Measurements from ENCODE around the gene TST. TPM values are rescaled to one million over a fixed set of nuclear protein-coding genes. Genes with fewer than 3 reads are reported as not detected.

The TST gene
- total and polyA plus RNA-seq, 2 donors (not counting 1 experiment from before 2014, with no cell fraction given): 12.7 to 21.6 TPM

- no peaks in the 10 kb centered on the region for H3K9me3 ChIP-seq (ENCODE audit: control insufficient read depth, insufficient read depth, low read depth, low read length)
- no peaks in the 10 kb centered on the region for H4K20me1 ChIP-seq (ENCODE audit: control insufficient read depth, extremely low read depth, insufficient read depth, low read length)
- no peaks in the 10 kb centered on the region for H3K4me1 ChIP-seq (ENCODE audit: control insufficient read depth, extremely low read depth, insufficient read depth, low read length)
- no peak overlapping the region for H3K4me3 ChIP-seq (replicated peaks in 1 of 4; ENCODE audit: control extremely low read depth in 1 of 4, insufficient read depth in 1 of 4, low read depth in 3 of 4, low read length in 4 of 4)
- no peaks in the 10 kb centered on the region for H3K36me3 ChIP-seq (ENCODE audit: control insufficient read depth, insufficient read depth, low read length)
- H3K27me3 ChIP-seq (ENCODE audit: control insufficient read depth, insufficient read depth, low read length): no peaks in the 10 kb centered on the region
- H3K4me2 ChIP-seq (ENCODE audit: extremely low read depth, insufficient read depth, low read length): no peak overlapping the region
- H3K27ac ChIP-seq (ENCODE audit: insufficient read depth, low read length): no peak overlapping the region
- no peak overlapping the region for H2AFZ ChIP-seq (ENCODE audit: low read length)
- DNase-seq (ENCODE audit: low read depth in 2 of 2): no peak
- H3K9ac ChIP-seq (ENCODE audit: insufficient read depth, low read length): no peak overlapping the region
- H3K79me2 ChIP-seq (ENCODE audit: control insufficient read depth, insufficient read depth, low read length): no peaks in the 10 kb centered on the region
- no peak for TF ChIP-seq EZH2 (IDR thresholded peaks at IDR 0.05; ENCODE audit: low read length, missing control alignments)
- TF ChIP-seq CTCF (conservative IDR thresholded peaks at IDR 0.05 in 1 of 2, IDR thresholded peaks at IDR 0.05 in 1 of 2; ENCODE audit: low read depth in 1 of 2, low read length in 2 of 2): no peak
Observed at GRCh38 chr22:36965696-36966095, 53.6 kb downstream of the TST start.

- Histone ChIP-seq H3K4me1 (ENCODE audit: control insufficient read depth, extremely low read depth, insufficient read depth, low read length) (no peaks in the 10 kb centered on the region), H3K27ac (ENCODE audit: insufficient read depth, low read length) (no peak overlapping the region), H3K9ac (ENCODE audit: insufficient read depth, low read length) (no peak overlapping the region), H3K27me3 (ENCODE audit: control insufficient read depth, insufficient read depth, low read length) (no peaks in the 10 kb centered on the region), H3K79me2 (ENCODE audit: control insufficient read depth, insufficient read depth, low read length) (no peaks in the 10 kb centered on the region), H4K20me1 (ENCODE audit: control insufficient read depth, extremely low read depth, insufficient read depth, low read length) (no peaks in the 10 kb centered on the region), H3K9me3 (ENCODE audit: control insufficient read depth, insufficient read depth, low read depth, low read length) (no peaks in the 10 kb centered on the region), H3K4me2 (ENCODE audit: extremely low read depth, insufficient read depth, low read length) (no peak overlapping the region), H3K36me3 (ENCODE audit: control insufficient read depth, insufficient read depth, low read length) (no peaks in the 10 kb centered on the region), H2AFZ (ENCODE audit: low read length) (no peak overlapping the region), H3K4me3 (replicated peaks in 1 of 4; ENCODE audit: control extremely low read depth in 1 of 4, insufficient read depth in 1 of 4, low read depth in 3 of 4, low read length in 4 of 4) (no peak overlapping the region)
- no peak for DNase-seq (ENCODE audit: low read depth in 2 of 2)
- TF ChIP-seq CTCF (conservative IDR thresholded peaks at IDR 0.05 in 1 of 2, IDR thresholded peaks at IDR 0.05 in 1 of 2; ENCODE audit: low read depth in 1 of 2, low read length in 2 of 2) (no peak), EZH2 (IDR thresholded peaks at IDR 0.05; ENCODE audit: low read length, missing control alignments) (no peak)
Observed at GRCh38 chr22:36964106-36964505, 55.1 kb downstream of the TST start.

- H3K79me2 ChIP-seq (ENCODE audit: control insufficient read depth, insufficient read depth, low read length): no peaks in the 10 kb centered on the region
- no peak overlapping the region for H3K9ac ChIP-seq (ENCODE audit: insufficient read depth, low read length)
- no peaks in the 10 kb centered on the region for H4K20me1 ChIP-seq (ENCODE audit: control insufficient read depth, extremely low read depth, insufficient read depth, low read length)
- no peaks in the 10 kb centered on the region for H3K36me3 ChIP-seq (ENCODE audit: control insufficient read depth, insufficient read depth, low read length)
- H3K27me3 ChIP-seq (ENCODE audit: control insufficient read depth, insufficient read depth, low read length): no peaks in the 10 kb centered on the region
- H3K4me3 ChIP-seq (replicated peaks in 1 of 4; ENCODE audit: control extremely low read depth in 1 of 4, insufficient read depth in 1 of 4, low read depth in 3 of 4, low read length in 4 of 4): no peak overlapping the region
- H2AFZ ChIP-seq (ENCODE audit: low read length): no peak overlapping the region
- no peak overlapping the region for H3K4me2 ChIP-seq (ENCODE audit: extremely low read depth, insufficient read depth, low read length)
- H3K4me1 ChIP-seq (ENCODE audit: control insufficient read depth, extremely low read depth, insufficient read depth, low read length): no peaks in the 10 kb centered on the region
- H3K27ac ChIP-seq (ENCODE audit: insufficient read depth, low read length): no peak overlapping the region
- TF ChIP-seq CTCF (conservative IDR thresholded peaks at IDR 0.05 in 1 of 2, IDR thresholded peaks at IDR 0.05 in 1 of 2; ENCODE audit: low read depth in 1 of 2, low read length in 2 of 2) (no peak), EZH2 (IDR thresholded peaks at IDR 0.05; ENCODE audit: low read length, missing control alignments) (no peak)
- no peaks in the 10 kb centered on the region for H3K9me3 ChIP-seq (ENCODE audit: control insufficient read depth, insufficient read depth, low read depth, low read length)
- no peak for DNase-seq (ENCODE audit: low read depth in 2 of 2)
Observed at GRCh38 chr22:36963302-36963701, 55.9 kb downstream of the TST start.

Data from fibroblast of lung (primary cell).